Spleen (tissue), 11 donors: Measurements from ENCODE around the gene CHCT1. TPM values are rescaled to one million over a fixed set of nuclear protein-coding genes. Genes with fewer than 3 reads are reported as not detected.
"Not testable (repeated sequence)": the region's sequence is repeated elsewhere in the genome, so short reads cannot be mapped to it uniquely, and the experiment has no call there.

Experiments
- DNase-seq: peaks from one replicate; pipeline ENCODE4 v3.0.0-alpha.2; 2020
- H3K27ac ChIP-seq, 8 donors: fragments of 200-600 bp; sonication (generic) in 7 of 8; 1 replicate in 4 of 8; 2 replicates in 4 of 8; pipeline versions ENCODE4 v1.5.0 to v1.8.0; 2016 to 2021; ENCODE audit warnings: inconsistent platforms in 4 of 8, mild to moderate bottlenecking in 4 of 8, moderate library complexity in 1 of 8
- H3K27me3 ChIP-seq, 7 donors: fragments of 200-600 bp; sonication (generic) in 6 of 7; replicated peaks in 1 of 7; 1 replicate in 4 of 7; 2 replicates in 3 of 7; pipeline versions ENCODE4 v1.5.0 to v1.8.0; 2016 to 2021; ENCODE audit warnings: inconsistent platforms in 3 of 7, mild to moderate bottlenecking in 1 of 7
- H3K36me3 ChIP-seq, 6 donors: fragments of 200-600 bp; sonication (generic) in 5 of 6; 1 replicate in 4 of 6; 2 replicates in 2 of 6; pipeline versions ENCODE4 v1.5.0 to v1.8.0; 2016 to 2021; ENCODE audit warnings: inconsistent platforms in 2 of 6
- H3K4me1 ChIP-seq, 6 donors: fragments of 200-600 bp; sonication (generic) in 5 of 6; 1 replicate in 3 of 6; 2 replicates in 3 of 6; pipeline versions ENCODE4 v1.5.0 to v1.8.0; 2016 to 2021; ENCODE audit warnings: inconsistent platforms in 3 of 6
- H3K4me3 ChIP-seq, 8 donors: fragments of 200-600 bp; sonication (generic) in 7 of 8; 1 replicate in 4 of 8; 2 replicates in 4 of 8; pipeline versions ENCODE4 v1.5.0 to v1.8.0; 2016 to 2021; ENCODE audit warnings: inconsistent platforms in 4 of 8, mild to moderate bottlenecking in 4 of 8, moderate library complexity in 2 of 8
- H3K9me3 ChIP-seq, 8 donors: fragments of 200-600 bp; sonication (generic) in 7 of 8; 1 replicate in 4 of 8; 2 replicates in 4 of 8; pipeline versions ENCODE4 v1.5.0 to v1.8.0; 2016 to 2021; ENCODE audit warnings: inconsistent platforms in 4 of 8
- CTCF ChIP-seq, 11 experiments: fragments of 200-600 bp in 7 of 11; fragments of 450-650 bp in 4 of 11; sonication (generic) in 4 of 11; IDR thresholded peaks in 8 of 11; conservative IDR thresholded peaks in 3 of 11; 1 replicate in 7 of 11; 2 replicates in 4 of 11; pipeline versions ENCODE4 v1.4.0 to v1.8.0; 2016 to 2021; ENCODE audit warnings: antibody characterized with exemption in 11 of 11, inconsistent platforms in 4 of 11, mild to moderate bottlenecking in 1 of 11
- POLR2A ChIP-seq, 3 donors: fragments of 450-650 bp; IDR thresholded peaks; one replicate each; pipeline ENCODE4 v1.5.1; 2017; ENCODE audit warnings: antibody characterized with exemption in 3 of 3, mild to moderate bottlenecking in 1 of 3
- POLR2AphosphoS5 ChIP-seq, 3 donors: sonication (generic); formaldehyde crosslinking; IDR thresholded peaks; one replicate each; pipeline ENCODE4 v1.5.1; 2017; ENCODE audit warnings: antibody characterized with exemption in 3 of 3
- WGBS, 5 donors: extraction: QIAGEN DNeasy Blood & Tissue Kit in 3 of 5; methylation state at CpG; one replicate each; pipeline versions ENCODE4 v1.1.5 to v1.1.7; 2013 to 2018; 5-methylcytosine and 5-hydroxymethylcytosine counted together
- intact Hi-C: fragments of 100-400 bp; cut with DNase I; formaldehyde crosslinking; loops from one replicate; pipeline ENCODE4 v1.15.0; 2023; ENCODE audit warnings: low total_unique reads
- polyA plus RNA-seq, 3 donors: library from polyadenylated mRNA; stranded (reverse); fragments of 200-250 nt; gene quantifications; one replicate each; pipeline ENCODE4 v1.2.1, GENCODE V29; 2013
- total RNA-seq, 7 donors: library from RNA; depleted of rRNA in 3 of 7; stranded (reverse); fragments of >200 nt in 3 of 7; fragmentation: NEBNext Ultra II Directional in 4 of 7; extraction: Animal tissue kit (Norgen Biotek cat#: 25700) in 4 of 7; gene quantifications; one replicate each; pipeline versions ENCODE4 v1.1.0 to v1.2.1, GENCODE V29; 2016 to 2021
- donor health status: healthy with polysubstance abuse.
- donor health status: DM: no; HTN: no; CAD: no; lungs with moderate emphysema.
- donor health status: DM: no; HTN: no; CAD: no.
- donor health status: Bipolar disorder and iron deficiency.
- donor health status: healthy.
- donor health status: DM: no; HTN: no; CAD: no.
- donor health status: DM: yes; HTN: yes; CAD: no.

CHCT1 gene
- total and polyA plus RNA-seq, 10 donors: 0.22 to 0.52 (median 0.36) TPM; not detected in 4

GRCh38 chr17:60383379-60383778, 38.9 kb upstream of the CHCT1 start:
- DNase-seq: no peak
- H3K4me3 ChIP-seq: no peak overlapping the region
- H3K4me1 ChIP-seq: peaks cover 13 to 71% (median 47%) of the 10 kb centered on the region in 6 donors
- no peak for TF ChIP-seq POLR2A (IDR thresholded peaks at IDR 0.05)
- TF ChIP-seq CTCF (IDR thresholded peaks at IDR 0.05 in 8 of 11, conservative IDR thresholded peaks at IDR 0.05 in 3 of 11): no peak
- TF ChIP-seq POLR2AphosphoS5 (IDR thresholded peaks at IDR 0.05): no peak
- WGBS, 5 donors: 46 to 76% (median 59%) methylated on average over 3 of the region's 3 CpGs
- intact Hi-C loops: no loop called here
- peak overlapping the region in 3 of 8 donors; percentile 39 to 68 (median 58) for H3K27ac ChIP-seq
- H3K36me3 ChIP-seq: peaks cover 0 to 7% (median 0%) of the 10 kb centered on the region in 6 donors
- no peaks in the 10 kb centered on the region for H3K9me3 ChIP-seq
- no peaks in the 10 kb centered on the region for H3K27me3 ChIP-seq

GRCh38 chr17:60384921-60385320, 37.4 kb upstream of the CHCT1 start:
- H3K4me1 ChIP-seq: peaks cover 23 to 84% (median 62%) of the 10 kb centered on the region in 6 donors

GRCh38 chr17:60386147-60387058, 35.9 kb upstream of the CHCT1 start:
- peaks cover 29 to 99% (median 77%) of the 10 kb centered on the region in 6 donors for H3K4me1 ChIP-seq
- peaks cover 0 to 7% (median 0%) of the 10 kb centered on the region in 6 donors for H3K36me3 ChIP-seq
- peak overlapping the region in 5 of 8 donors; percentile 33 to 68 (median 52) for H3K27ac ChIP-seq
- H3K9me3 ChIP-seq: no peaks in the 10 kb centered on the region
- no peak for TF ChIP-seq POLR2AphosphoS5 (IDR thresholded peaks at IDR 0.05)
- TF ChIP-seq POLR2A (IDR thresholded peaks at IDR 0.05): no peak
- no peak for TF ChIP-seq CTCF (IDR thresholded peaks at IDR 0.05 in 8 of 11, conservative IDR thresholded peaks at IDR 0.05 in 3 of 11)
- DNase-seq: no peak
- 57 to 66% (median 64%) methylated on average over 4 of the region's 4 CpGs for WGBS, 5 donors
- H3K4me3 ChIP-seq: no peak overlapping the region
- intact Hi-C loops: no loop called here
- H3K27me3 ChIP-seq: no peaks in the 10 kb centered on the region

More at GRCh38 chr17:60384921-60385320, 37.4 kb upstream of the CHCT1 start:
- H3K27me3 ChIP-seq, H3K4me3 ChIP-seq, H3K36me3 ChIP-seq, DNase-seq, H3K9me3 ChIP-seq, intact Hi-C loops: not testable (repeated sequence)
- peak overlapping the region in 3 of 8 donors; percentile 31 to 68 (median 58) for H3K27ac ChIP-seq
- WGBS, 5 donors: 94 to 97% (median 95%) methylated on average over 7 of the region's 7 CpGs

GRCh38 chr17:60387666-60388065, 34.6 kb upstream of the CHCT1 start:
- Histone ChIP-seq H3K9me3 (no peaks in the 10 kb centered on the region), H3K4me1 (peaks cover 29 to 89% (median 79%) of the 10 kb centered on the region in 6 donors), H3K27me3 (no peaks in the 10 kb centered on the region), H3K27ac (no peak overlapping the region), H3K4me3 (no peak overlapping the region), H3K36me3 (no peaks in the 10 kb centered on the region)
- TF ChIP-seq POLR2A (IDR thresholded peaks at IDR 0.05) (no peak), POLR2AphosphoS5 (IDR thresholded peaks at IDR 0.05) (no peak), CTCF (IDR thresholded peaks at IDR 0.05 in 8 of 11, conservative IDR thresholded peaks at IDR 0.05 in 3 of 11) (no peak)
- WGBS, 5 donors: 93 to 97% (median 95%) methylated on average over 3 of the region's 3 CpGs
- intact Hi-C loops: no loop called here
- DNase-seq: no peak
